PFSK-1 (cell line): ENCODE results near the gene KRTAP1-4.

ENCODE experiments used
- FOXP2 ChIP-seq: optimal IDR thresholded peaks from 2 replicates; pipeline ENCODE3; 2011; ENCODE audit warnings: borderline replicate concordance, control low read depth, inconsistent platforms; ENCODE audit not compliant: insufficient read depth; ENCODE audit errors: extremely low read length, extremely low read depth
- POLR2AphosphoS5 ChIP-seq: IDR thresholded peaks from 2 replicates; pipeline ENCODE4 v1.6.1; 2012; ENCODE audit warnings: low read depth, mild to moderate bottlenecking, control low read depth, low read length, moderate library complexity
- REST ChIP-seq, 2 experiments: IDR thresholded peaks; 2 replicates each; pipeline versions ENCODE4 v1.6.1 to v1.8.0; 2011 to 2012; ENCODE audit warnings: low read depth in 2 of 2, low read length in 2 of 2, control low read depth in 1 of 2, inconsistent platforms in 1 of 2, mild to moderate bottlenecking in 1 of 2, moderate library complexity in 1 of 2; ENCODE audit not compliant: insufficient read depth in 1 of 2
- SIN3A ChIP-seq: IDR thresholded peaks from 2 replicates; pipeline ENCODE4 v1.6.1; 2012; ENCODE audit warnings: mild to moderate bottlenecking, low read length, moderate library complexity, borderline replicate concordance; ENCODE audit not compliant: insufficient read depth
- TAF1 ChIP-seq: IDR thresholded peaks from 2 replicates; pipeline ENCODE4 v1.6.1; 2012; ENCODE audit warnings: low read length, control low read depth, borderline replicate concordance; ENCODE audit not compliant: insufficient read depth

KRTAP1-4 gene

GRCh38 chr17:41009936-41010335 is 20.1 kb downstream of the KRTAP1-4 start:
- TF ChIP-seq POLR2AphosphoS5 (no peak), REST (IDR thresholded peaks at IDR 0.05; ENCODE audit: insufficient read depth in 1 of 2, low read depth in 2 of 2, low read length in 2 of 2) (no peak)

GRCh38 chr17:41009301-41009760 is 20.7 kb downstream of the KRTAP1-4 start:
- TF ChIP-seq SIN3A (no peak), TAF1 (no peak), REST (IDR thresholded peaks at IDR 0.05; ENCODE audit: insufficient read depth in 1 of 2, low read depth in 2 of 2, low read length in 2 of 2) (no peak), FOXP2 (no peak), POLR2AphosphoS5 (no peak)

- TF ChIP-seq POLR2AphosphoS5 (no peak), REST (IDR thresholded peaks at IDR 0.05; ENCODE audit: insufficient read depth in 1 of 2, low read depth in 2 of 2, low read length in 2 of 2) (no peak), SIN3A (no peak), TAF1 (no peak), FOXP2 (no peak)
Observed at GRCh38 chr17:41008811-41009210, 21.2 kb downstream of the KRTAP1-4 start, which contains the start of gene KRTAP3-1. TSS of gene KRTAP3-1 (minus strand) at chr17:41009128. CDS start at chr17:41009074, 54 bp downstream.

GRCh38 chr17:41004397-41004796 is 25.6 kb downstream of the KRTAP1-4 start:
- TF ChIP-seq POLR2AphosphoS5 (no peak), SIN3A (no peak), REST (IDR thresholded peaks at IDR 0.05; ENCODE audit: insufficient read depth in 1 of 2, low read depth in 2 of 2, low read length in 2 of 2) (no peak), TAF1 (no peak), FOXP2 (no peak)

GRCh38 chr17:41003926-41004325 is 26.1 kb downstream of the KRTAP1-4 start:
- no peak for TF ChIP-seq FOXP2
- TF ChIP-seq REST (IDR thresholded peaks at IDR 0.05; ENCODE audit: insufficient read depth in 1 of 2, low read depth in 2 of 2, low read length in 2 of 2) = no peak
- no peak for TF ChIP-seq POLR2AphosphoS5
- no peak for TF ChIP-seq TAF1
- TF ChIP-seq SIN3A = no peak
